HUES48 (cell line): ENCODE measurements around the gene SSR1.
"Not testable (repeated sequence)": the region's sequence is repeated elsewhere in the genome, so short reads cannot be mapped to it uniquely, and the experiment has no call there.

Experiments
- H3K27ac ChIP-seq: one replicate; pipeline ENCODE4 v1.7.0; 2013; ENCODE audit warnings: low read depth, low read length, inconsistent platforms
- H3K27me3 ChIP-seq: 2 replicates; pipeline ENCODE4 v1.6.1; 2013; ENCODE audit warnings: mild to moderate bottlenecking, low read length; ENCODE audit not compliant: control insufficient read depth, insufficient read depth
- H3K36me3 ChIP-seq: 2 replicates; pipeline ENCODE4 v1.6.1; 2013; ENCODE audit warnings: low read length; ENCODE audit not compliant: control insufficient read depth, insufficient read depth
- H3K4me1 ChIP-seq: 2 replicates; pipeline ENCODE4 v1.6.1; 2013; ENCODE audit warnings: mild to moderate bottlenecking, low read length; ENCODE audit not compliant: control insufficient read depth, insufficient read depth
- H3K4me3 ChIP-seq: 2 replicates; pipeline ENCODE4 v1.5.1; 2013; ENCODE audit warnings: mild to moderate bottlenecking, low read depth, low read length
- H3K9ac ChIP-seq: 2 replicates; pipeline ENCODE4 v1.6.1; 2013; ENCODE audit warnings: mild to moderate bottlenecking, low read depth, low read length, moderate library complexity
- H3K9me3 ChIP-seq: 2 replicates; pipeline ENCODE4 v1.6.1; 2013; ENCODE audit warnings: low read length; ENCODE audit not compliant: control insufficient read depth, insufficient read depth

The SSR1 gene

DNA sequence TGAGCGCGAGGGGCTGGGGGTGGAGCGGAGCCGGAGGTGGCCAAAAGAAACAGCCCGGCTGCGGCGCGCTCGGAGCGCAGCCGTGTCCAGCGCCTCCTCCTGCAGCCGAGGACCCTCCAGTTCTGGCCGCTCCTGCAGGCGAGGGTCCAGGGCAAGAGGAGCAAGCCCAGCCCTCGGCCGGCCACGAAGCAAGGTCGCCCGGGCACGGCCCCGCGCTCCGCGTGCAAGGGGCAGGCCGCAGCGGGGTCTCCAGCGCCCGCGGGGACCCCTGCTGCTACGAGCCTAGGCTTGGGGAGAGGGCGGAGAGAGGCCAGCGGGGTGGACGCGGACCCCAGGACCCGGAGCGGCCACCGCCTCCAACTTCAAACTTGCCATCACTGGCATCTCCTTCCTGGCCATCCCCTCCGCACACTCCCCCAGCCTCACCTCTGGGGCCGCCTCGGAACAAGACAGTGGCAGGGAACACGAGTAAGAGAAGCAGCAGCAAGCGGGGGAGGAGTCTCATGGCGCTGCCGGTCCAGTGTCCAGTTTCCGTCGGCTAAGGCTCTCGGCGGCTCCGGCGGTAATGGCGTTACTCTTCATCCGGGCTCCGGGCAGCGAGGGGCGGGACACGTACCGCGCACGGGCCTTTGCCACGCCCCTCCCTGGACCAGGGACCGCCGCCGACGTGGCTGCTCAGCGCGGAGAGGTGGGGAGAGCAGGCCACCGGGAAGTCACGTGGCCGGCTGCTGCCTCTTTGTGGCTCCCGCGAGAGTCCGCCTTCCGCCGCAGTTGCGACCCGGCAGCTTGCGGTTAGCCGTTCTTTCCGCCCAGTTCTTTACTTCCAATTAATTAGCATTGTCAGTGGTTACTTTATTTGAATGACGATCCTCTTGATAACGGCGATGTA lies at the start of gene SSR1:
Gene SSR1, minus strand, starts transcription at position 584 of the 889 bp plus-strand sequence. Its CDS starts 79 bp downstream, at position 505.
- Histone ChIP-seq H3K4me1 (peaks cover 11% of the 10 kb centered on the region; the same call in 1 of the 2 replicates), H3K9ac (peak within 1 kb of the TSS; percentile 82), H3K36me3 (peaks cover 23% of the 10 kb centered on the region), H3K27me3 (no peaks in the 10 kb centered on the region), H3K4me3 (peak within 1 kb of the TSS; percentile 80), H3K27ac (peak within 1 kb of the TSS; percentile 92), H3K9me3 (no peaks in the 10 kb centered on the region)

GRCh38 chr6:7351916-7352315 lies 38.9 kb upstream of the SSR1 start:
- not testable (repeated sequence) for H3K9ac ChIP-seq, H3K4me3 ChIP-seq, H3K9me3 ChIP-seq, H3K27ac ChIP-seq, H3K27me3 ChIP-seq, H3K36me3 ChIP-seq
- peaks cover 13% of the 10 kb centered on the region for H3K4me1 ChIP-seq

- H3K36me3 ChIP-seq, H3K4me3 ChIP-seq, H3K9ac ChIP-seq, H3K9me3 ChIP-seq, H3K27me3 ChIP-seq, H3K27ac ChIP-seq: not testable (repeated sequence)
- peaks cover 13% of the 10 kb centered on the region for H3K4me1 ChIP-seq
Measured at GRCh38 chr6:7350591-7350990, 37.6 kb upstream of the SSR1 start.

DNA sequence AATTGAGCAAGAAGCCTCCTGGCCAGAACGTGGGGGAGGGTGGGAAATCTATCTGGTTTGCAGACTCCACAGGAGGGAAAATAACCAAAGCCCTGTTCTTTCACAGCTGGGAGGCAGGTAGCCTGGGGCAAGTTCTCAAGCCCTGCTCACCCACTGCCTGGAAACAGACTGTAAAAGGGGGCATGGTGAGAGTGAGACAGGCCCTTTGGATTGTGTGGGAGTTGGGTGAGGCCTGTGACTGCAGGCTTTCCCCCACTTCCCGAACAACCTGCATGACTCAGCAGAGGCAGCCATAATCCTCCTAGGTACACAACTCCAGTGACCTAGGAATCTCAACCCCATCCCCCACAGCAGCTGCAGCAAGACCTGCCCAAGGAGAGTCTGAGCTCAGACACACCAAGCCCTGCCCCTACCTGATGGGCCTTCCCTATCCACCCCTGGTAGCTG lies 34.6 kb upstream of the SSR1 start:
- H3K9me3 ChIP-seq, H3K27me3 ChIP-seq, H3K36me3 ChIP-seq: not testable (repeated sequence)
- Histone ChIP-seq H3K4me3 (0 out of 2 replicates have a peak overlapping the region, but pooled peaks have one; percentile 19), H3K4me1 (peaks cover 13% of the 10 kb centered on the region), H3K9ac (peak overlapping the region; percentile 61; the same call in 1 of the 2 replicates), H3K27ac (peak overlapping the region; percentile 96)

GRCh38 chr6:7344773-7345450 lies 31.9 kb upstream of the SSR1 start:
- H3K4me3 ChIP-seq, H3K27ac ChIP-seq, H3K36me3 ChIP-seq, H3K27me3 ChIP-seq, H3K9me3 ChIP-seq, H3K9ac ChIP-seq: not testable (repeated sequence)
- peaks cover 13% of the 10 kb centered on the region for H3K4me1 ChIP-seq

DNA sequence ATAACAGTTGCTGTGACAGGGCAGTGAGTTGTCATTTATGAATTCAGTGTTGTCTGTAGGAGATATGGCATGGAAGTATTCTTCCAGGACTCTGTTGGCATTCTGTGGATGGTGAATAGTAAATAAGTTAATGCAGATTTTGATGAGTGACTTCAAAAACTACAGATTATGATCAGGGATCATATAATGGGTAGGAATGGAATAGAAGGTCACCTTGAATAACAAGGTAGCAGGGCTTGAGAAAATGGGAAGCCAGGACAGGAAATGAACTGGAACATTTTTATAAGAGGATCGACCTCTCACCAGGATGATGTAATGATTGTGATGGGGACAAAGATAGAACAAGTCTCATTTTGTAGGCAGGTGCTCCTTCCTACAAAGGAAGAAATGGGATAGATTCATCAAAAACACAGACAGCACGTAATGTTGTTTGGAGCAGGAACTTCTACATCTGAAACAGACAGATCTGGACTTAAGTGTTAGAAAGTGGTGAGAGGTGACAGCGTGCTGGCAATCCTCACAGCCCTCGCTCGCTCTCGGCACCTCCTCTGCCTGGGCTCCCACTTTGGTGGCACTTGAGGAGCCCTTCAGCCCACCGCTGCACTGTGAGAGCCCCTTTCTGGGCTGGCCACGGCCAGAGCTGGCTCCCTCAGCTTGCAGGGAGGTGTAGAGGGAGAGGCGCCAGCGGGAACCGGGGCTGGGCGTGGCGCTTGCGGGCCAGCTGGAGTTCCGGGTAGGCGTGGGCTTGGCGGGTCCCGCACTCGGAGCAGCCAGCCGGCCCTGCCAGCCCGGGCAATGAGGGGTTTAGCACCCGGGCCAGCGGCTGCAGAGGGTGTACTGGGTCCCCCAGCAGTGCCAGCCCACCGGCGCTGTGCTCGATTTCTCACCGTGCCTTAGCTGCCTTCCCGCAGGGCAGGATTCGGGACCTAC lies 30.8 kb upstream of the SSR1 start:
- Histone ChIP-seq H3K4me1 (peaks cover 13% of the 10 kb centered on the region), H3K9me3 (no peaks in the 10 kb centered on the region), H3K27ac (no peak overlapping the region), H3K36me3 (no peaks in the 10 kb centered on the region), H3K9ac (no peak overlapping the region), H3K27me3 (no peaks in the 10 kb centered on the region), H3K4me3 (no peak overlapping the region)

DNA sequence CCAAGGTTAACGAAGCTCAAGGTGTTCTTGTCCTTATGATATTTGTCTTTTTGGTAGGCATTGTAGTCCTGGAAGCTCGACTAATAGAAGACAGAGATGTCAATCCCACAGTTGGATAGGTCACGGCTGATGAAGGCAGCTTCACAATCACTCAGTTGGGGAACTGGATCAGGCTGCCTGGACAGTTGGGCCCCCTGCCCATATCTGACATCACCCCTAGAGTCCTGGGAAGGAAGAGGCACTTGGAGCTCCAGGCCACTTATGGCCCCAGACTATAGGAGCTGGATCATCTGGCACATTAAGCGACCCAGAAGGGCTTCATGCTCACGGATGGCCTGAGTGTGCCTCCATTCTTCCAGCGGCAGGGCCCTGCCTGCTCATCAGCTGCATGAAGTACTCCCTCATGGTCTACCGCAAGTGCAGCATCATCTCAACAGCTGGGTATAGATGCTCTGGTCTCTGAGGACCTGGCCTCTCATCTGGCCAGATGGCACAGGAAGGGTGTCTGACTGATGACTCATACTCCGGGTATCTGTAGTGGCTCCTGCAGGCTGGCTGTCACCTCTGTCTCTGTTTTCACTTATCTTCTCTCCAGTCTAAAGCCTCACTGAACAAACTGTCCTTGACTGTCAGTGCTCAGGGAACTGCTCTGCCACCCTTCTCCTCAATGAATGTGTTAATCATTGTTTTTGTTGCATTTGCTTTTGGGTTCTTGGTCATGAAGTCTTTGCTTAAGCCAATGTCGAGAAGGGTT lies 29.2 kb upstream of the SSR1 start:
- Histone ChIP-seq H3K27ac (no peak overlapping the region), H3K36me3 (no peaks in the 10 kb centered on the region), H3K9ac (no peak overlapping the region)

DNA sequence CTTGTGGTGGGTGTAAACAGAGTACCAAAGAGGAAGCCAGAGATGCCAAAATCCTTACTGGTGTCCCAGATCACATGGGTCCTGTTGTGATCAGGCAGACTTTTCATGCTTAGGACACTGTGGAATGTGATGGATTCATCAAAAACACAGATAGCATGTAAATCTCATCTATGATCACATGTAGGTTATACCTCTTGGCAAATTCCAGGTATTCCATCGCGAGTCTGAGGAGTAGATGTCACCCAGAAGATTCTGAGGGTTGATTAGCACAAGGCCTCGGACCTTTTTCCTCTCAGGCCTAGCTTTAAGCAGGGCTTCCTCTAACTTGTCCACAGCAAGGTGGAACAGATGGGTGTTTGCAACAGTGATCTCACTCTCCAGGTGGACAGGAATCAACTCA lies 28.3 kb upstream of the SSR1 start:
- H3K9ac ChIP-seq = no peak overlapping the region
- no peak overlapping the region for H3K27ac ChIP-seq
- H3K27me3 ChIP-seq = no peaks in the 10 kb centered on the region
- H3K4me1 ChIP-seq = no peaks in the 10 kb centered on the region
- H3K4me3 ChIP-seq = no peak overlapping the region
- no peaks in the 10 kb centered on the region for H3K36me3 ChIP-seq
- H3K9me3 ChIP-seq = no peaks in the 10 kb centered on the region

More for the DNA sequence above, 29.2 kb upstream of the SSR1 start:
- no peaks in the 10 kb centered on the region for H3K9me3 ChIP-seq
- 0 out of 2 replicates have a peak, but pooled peaks cover 3% of the 10 kb centered on the region for H3K4me1 ChIP-seq
- H3K4me3 ChIP-seq = no peak overlapping the region
- no peaks in the 10 kb centered on the region for H3K27me3 ChIP-seq

DNA sequence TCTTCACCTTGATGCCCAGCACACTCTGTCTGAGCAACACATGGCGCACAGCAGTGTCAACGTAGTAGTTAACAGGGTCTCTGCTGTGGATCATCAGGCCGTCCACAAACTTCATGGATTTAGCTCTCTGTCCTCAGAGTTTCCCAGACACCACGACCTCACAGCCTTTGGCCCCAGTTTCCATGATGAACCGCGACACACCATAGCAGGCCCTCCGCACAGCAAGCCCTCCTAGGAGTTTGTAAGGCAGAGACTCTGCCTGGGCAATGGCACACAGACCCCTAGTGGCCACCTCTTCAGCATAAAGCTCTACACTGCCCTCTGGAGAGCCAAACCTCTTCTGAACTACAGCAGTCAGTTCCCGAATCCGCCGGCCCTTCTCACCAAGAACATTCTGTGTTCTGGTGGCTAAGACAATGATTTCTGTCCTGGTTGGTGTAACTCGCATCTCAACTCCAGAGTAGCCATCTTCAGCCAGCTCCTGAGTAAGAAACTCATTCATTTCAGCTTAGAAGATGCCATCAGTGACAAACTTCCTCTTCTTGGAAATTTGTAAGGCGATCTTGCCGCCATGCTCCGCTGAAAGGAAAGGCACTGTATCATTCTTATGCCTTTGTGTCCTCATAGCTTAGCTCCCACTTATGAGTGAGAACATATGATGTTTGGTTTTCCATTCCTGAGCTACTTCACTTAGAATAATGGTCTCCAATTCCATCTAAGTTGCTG lies 26.2 kb upstream of the SSR1 start:
- H3K36me3 ChIP-seq, H3K9me3 ChIP-seq, H3K27ac ChIP-seq, H3K4me3 ChIP-seq, H3K27me3 ChIP-seq, H3K4me1 ChIP-seq, H3K9ac ChIP-seq: not testable (repeated sequence)
